Tibial nerve (tissue), 3 donors: ENCODE measurements around the gene SLC25A10.

Experiments
- POLR2A ChIP-seq, 2 donors: fragments of 450-650 bp; IDR thresholded peaks; one replicate each; pipeline ENCODE4 v1.6.1; 2017; ENCODE audit warnings: antibody characterized with exemption in 2 of 2, mild to moderate bottlenecking in 2 of 2, moderate library complexity in 2 of 2
- TF ChIP-seq, protein P1 (sequence below), 5 experiments: fragments of 200-600 bp in 3 of 5; fragments of 450-650 bp in 2 of 5; sonication (generic) in 3 of 5; IDR thresholded peaks; one replicate each; pipeline ENCODE4 v1.5.1; 2016 to 2019; ENCODE audit warnings: antibody characterized with exemption in 5 of 5, mild to moderate bottlenecking in 3 of 5, moderate library complexity in 2 of 5

DNA sequence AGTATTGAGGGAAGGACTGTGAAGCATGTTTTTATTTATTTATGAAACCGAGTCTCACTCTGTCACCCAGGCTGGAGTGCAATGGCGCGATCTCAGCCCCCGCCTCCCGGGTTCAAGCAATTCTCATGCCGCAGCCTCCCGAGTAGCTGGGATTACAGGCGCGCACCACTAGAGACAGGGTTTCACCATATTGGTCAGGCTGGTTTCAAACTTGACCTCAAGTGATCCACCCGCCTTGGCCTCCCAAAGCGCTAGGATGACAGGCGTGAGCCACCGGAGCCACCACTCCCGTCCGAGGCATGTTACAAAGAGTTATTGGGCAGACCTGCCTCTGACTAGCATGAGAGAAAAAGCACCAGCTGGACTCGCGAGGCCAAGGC is 5.9 kb upstream of the SLC25A10 start:
- TF ChIP-seq, protein P1, sequence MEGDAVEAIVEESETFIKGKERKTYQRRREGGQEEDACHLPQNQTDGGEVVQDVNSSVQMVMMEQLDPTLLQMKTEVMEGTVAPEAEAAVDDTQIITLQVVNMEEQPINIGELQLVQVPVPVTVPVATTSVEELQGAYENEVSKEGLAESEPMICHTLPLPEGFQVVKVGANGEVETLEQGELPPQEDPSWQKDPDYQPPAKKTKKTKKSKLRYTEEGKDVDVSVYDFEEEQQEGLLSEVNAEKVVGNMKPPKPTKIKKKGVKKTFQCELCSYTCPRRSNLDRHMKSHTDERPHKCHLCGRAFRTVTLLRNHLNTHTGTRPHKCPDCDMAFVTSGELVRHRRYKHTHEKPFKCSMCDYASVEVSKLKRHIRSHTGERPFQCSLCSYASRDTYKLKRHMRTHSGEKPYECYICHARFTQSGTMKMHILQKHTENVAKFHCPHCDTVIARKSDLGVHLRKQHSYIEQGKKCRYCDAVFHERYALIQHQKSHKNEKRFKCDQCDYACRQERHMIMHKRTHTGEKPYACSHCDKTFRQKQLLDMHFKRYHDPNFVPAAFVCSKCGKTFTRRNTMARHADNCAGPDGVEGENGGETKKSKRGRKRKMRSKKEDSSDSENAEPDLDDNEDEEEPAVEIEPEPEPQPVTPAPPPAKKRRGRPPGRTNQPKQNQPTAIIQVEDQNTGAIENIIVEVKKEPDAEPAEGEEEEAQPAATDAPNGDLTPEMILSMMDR (IDR thresholded peaks at IDR 0.05): no peak
- no peak for TF ChIP-seq POLR2A (IDR thresholded peaks at IDR 0.05)
